ENCODE data around the gene ECT2. TPM values are rescaled to one million over a fixed set of nuclear protein-coding genes. Genes with fewer than 3 reads are reported as not detected.
"Not testable (repeated sequence)": the region's sequence is repeated elsewhere in the genome, so short reads cannot be mapped to it uniquely, and the experiment has no call there.

ECT2 gene
- total RNA-seq, 1 experiment from 2014 or later = 120 TPM

DNA sequence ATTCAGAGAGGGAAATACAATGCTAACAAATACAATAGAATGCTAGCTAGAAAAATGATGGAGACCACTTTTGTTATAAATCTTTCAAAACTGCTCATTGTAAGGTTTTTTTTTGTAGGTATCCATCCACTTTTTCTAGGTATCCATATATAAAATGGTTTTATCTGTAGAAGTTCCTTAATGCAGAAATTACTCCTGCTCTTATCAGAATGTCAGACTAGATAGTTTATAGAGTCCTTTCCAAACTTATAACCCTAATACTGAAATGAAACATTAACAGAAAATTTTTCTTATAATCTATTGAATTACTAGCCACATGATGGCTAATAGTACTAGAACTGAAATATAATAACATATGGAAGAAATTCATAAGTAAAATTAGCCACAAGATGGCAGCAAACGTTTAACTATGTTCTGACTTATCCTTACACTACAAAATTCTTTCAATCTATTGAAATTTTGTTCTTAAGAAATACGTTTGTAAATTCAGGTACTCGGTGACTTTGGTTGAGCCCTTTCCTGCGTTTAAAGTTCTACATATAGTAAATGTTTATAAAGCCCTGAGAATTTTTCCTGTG, 58.5 kb downstream of the ECT2 start:
- peak; percentile 35 for DNase-seq (ENCODE audit: low read depth)

DNA sequence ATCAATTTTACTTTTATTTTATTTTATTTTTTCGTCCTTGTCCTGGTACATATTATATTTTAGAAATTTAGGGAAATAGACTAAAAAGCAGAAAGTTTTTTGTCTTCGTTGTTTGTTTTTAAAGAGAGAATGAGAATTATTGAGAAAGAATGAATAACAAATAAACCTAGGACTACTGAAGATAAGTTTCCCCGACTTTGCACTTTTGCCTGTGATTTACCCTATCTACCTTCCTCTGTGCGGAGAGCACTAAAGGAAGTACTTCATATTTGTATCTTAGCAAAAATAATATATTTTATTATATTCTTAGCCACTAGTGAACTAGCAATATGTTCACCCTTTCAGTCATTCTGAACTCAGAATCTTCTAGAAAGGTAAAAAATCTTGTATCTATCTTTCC, 60.6 kb downstream of the ECT2 start:
- no peak for DNase-seq (ENCODE audit: low read depth)

- DNase-seq (ENCODE audit: low read depth) = no peak
Observed at GRCh38 chr3:172813462-172813861, 62.9 kb downstream of the ECT2 start.

DNA sequence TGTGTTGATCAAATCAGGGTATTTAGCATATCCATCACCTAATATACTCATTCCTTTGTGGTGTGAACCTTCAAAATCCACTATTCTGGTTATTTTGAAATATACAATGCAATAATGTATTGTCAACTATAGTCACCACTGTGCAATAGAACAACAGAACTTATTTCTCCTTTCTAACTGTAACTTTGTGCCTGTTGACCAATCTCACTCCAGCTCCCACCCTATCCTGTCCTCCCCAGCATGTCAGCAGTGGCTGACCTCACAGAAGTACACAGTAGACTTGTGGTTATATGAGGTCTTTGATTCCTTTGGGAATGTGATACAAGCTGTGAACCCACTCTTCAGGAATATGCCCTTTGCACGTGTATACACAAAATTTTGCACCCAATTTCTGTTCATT, 64.2 kb downstream of the ECT2 start:
- peak; percentile 13 for DNase-seq (ENCODE audit: low read depth)

- no peak for DNase-seq (ENCODE audit: low read depth)
Observed at GRCh38 chr3:172815857-172816256, 65.3 kb downstream of the ECT2 start.

DNA sequence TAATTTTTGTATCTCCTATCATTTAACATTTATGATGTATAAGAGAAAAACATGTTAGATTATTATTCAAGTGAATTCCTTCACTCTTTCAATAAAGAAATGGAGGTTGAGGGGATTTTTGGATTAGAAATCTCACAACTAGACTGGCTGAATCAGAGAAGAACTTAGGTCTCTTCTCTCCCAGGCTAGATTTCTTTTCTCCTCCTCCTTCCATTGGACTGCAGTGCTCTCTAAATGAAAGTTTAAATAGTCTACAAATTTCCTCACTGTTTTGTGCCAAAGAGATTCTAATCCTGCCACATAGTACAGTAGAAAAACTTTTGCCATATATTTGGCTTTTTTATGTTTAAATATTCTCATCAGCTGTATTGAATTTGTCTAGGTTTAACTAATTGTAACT, 65.8 kb downstream of the ECT2 start:
- DNase-seq (ENCODE audit: low read depth) = no peak

GRCh38 chr3:172816968-172817367, 66.4 kb downstream of the ECT2 start:
- DNase-seq (ENCODE audit: low read depth) = no peak

GRCh38 chr3:172820492-172820891, 70.0 kb downstream of the ECT2 start:
- no peak for DNase-seq (ENCODE audit: low read depth)

- DNase-seq (ENCODE audit: low read depth) = no peak
Observed at GRCh38 chr3:172824229-172824628, 73.7 kb downstream of the ECT2 start.

GRCh38 chr3:172827231-172827630, 76.7 kb downstream of the ECT2 start:
- not testable (repeated sequence) for DNase-seq (ENCODE audit: low read depth)

GRCh38 chr3:172832983-172833382, 82.5 kb downstream of the ECT2 start:
- no peak for DNase-seq (ENCODE audit: low read depth)

GRCh38 chr3:172836390-172836997, 86.0 kb downstream of the ECT2 start:
- DNase-seq (ENCODE audit: low read depth) = peak; percentile 51

- DNase-seq (ENCODE audit: low read depth) = no peak
Observed at GRCh38 chr3:172839679-172840078, 89.2 kb downstream of the ECT2 start.

DNA sequence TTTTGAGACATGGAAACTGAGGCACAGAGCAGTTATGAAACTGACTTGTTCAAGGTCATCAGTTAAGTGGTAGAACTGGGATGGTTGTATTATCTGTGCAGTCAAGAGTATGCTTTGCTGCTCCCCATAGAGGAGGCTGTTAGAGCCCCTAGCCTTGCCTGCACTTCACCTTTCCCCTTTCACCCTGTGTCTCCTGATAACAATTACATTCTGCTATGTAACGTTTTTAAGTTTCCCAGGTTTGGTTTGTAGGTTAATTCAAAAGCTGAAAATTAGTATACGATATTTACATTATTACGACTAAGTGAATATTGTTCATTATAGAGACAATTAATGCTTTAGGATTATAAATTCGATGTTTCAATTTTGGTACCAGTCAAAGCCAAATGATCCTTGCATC, 89.9 kb downstream of the ECT2 start:
- DNase-seq (ENCODE audit: low read depth) = no peak

DNA sequence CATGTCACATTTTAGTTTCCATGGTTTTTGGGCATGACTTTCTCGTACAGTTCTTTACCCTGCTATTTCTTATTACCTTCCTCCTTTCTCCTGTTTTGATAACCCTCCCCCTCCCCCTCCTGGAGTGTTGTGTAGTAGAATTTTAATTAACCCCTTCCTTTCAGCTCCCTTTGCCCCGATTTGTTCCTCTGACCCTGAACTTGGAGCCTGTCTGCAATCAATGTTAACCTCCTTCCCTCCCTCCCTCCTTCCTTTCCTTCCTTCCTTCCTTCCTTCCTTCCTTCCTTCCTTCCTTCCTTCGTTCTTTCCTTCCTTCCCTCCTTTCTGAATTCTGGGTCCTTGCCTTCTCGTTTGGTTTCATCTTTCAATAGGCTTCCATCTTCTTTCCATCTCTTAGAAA, 90.4 kb downstream of the ECT2 start:
- DNase-seq (ENCODE audit: low read depth) = no peak

GRCh38 chr3:172844428-172844827, 93.9 kb downstream of the ECT2 start:
- no peak for DNase-seq (ENCODE audit: low read depth)

DNA sequence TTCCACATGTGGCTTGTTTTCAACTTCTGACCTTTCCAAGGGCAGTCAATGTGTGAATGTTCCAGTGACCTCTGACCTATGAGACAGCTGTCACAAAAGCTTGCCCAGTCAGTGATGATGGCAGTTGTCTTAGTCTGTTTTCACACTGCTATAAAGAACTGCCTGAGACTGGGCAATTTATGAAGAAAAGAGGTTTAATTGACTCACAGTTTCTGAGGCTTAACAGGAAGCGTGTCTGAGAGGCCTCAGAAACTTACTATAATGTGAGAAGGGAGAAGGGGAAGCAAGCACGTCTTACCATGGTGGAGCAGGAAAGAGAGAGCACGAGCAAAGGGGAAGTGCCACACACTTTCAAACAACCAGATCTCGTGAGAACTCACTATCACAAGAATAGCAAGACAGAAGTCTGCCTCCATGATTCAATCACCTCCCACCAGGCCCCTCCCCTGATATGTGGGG, 95.6 kb downstream of the ECT2 start:
- peak; percentile 24 for DNase-seq (ENCODE audit: low read depth)

- DNase-seq (ENCODE audit: low read depth) = no peak
Observed at GRCh38 chr3:172846706-172847105, 96.2 kb downstream of the ECT2 start.

GRCh38 chr3:172847292-172847691, 96.8 kb downstream of the ECT2 start:
- no peak for DNase-seq (ENCODE audit: low read depth)

DNA sequence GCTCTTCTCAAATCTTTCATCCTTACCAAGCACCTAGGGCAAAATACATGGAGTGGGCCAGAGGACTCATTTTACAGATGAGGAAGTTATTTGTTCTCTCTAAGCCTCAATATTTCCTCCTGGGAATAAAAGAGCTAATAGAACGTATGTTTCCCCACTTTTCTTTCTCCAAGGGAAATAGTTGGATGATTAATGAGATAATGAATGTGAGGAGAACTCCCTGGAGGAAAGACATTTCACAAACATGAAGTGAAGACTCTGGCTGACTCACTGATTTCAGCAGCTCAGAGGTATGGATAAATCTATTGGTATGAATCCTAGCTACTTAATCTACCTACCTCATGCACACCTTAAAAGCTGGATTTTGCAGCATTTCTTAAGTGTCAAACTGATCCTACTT, 98.4 kb downstream of the ECT2 start:
- DNase-seq (ENCODE audit: low read depth) = peak; percentile 43

GRCh38 chr3:172853005-172853404, 102.5 kb downstream of the ECT2 start:
- no peak for DNase-seq (ENCODE audit: low read depth)

GRCh38 chr3:172853921-172854666, 103.6 kb downstream of the ECT2 start:
- no peak for DNase-seq (ENCODE audit: low read depth)

DNA sequence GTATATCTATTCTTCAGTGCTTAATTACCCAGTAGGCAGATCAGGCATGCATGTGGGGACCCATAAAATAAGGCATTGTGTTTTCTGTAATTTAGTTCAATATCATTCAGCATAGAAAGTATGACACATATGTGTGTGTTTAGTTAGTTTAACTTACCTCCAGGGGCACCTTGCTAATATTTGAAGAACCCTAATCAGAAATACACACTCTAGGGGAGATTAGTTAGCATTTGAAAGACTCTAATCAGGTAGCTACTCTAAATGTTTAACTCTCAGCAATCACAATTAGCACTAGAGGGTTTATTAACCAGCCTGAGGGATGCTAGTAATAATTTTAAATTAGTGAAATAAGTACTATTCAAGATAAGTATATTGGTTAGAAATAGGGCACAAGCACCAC, 104.5 kb downstream of the ECT2 start:
- DNase-seq (ENCODE audit: low read depth) = no peak
